ENCODE results near the gene UBAC2. TPM values are rescaled to one million over a fixed set of nuclear protein-coding genes. Genes with fewer than 3 reads are reported as not detected.

Gene UBAC2
- total and polyA plus RNA-seq, 4 donors, result 49.9 to 77.1 (median 53.7) TPM

GRCh38 chr13:99182439-99182838 is 18.2 kb upstream of the UBAC2 start:
- H3K27ac ChIP-seq (ENCODE audit: low read depth in 1 of 2, low read length in 1 of 2), result no peak overlapping the region
- no peak overlapping the region for H3K9ac ChIP-seq (ENCODE audit: insufficient read depth in 1 of 2, low read length in 2 of 2)
- peaks cover 0 to 3% (median 0%) of the 10 kb centered on the region in 4 donors for H3K9me3 ChIP-seq (ENCODE audit: control insufficient read depth in 4 of 4, insufficient read depth in 3 of 4, low read length in 3 of 4)
- H3K4me1 ChIP-seq (ENCODE audit: control insufficient read depth in 5 of 5, insufficient read depth in 5 of 5, low read length in 5 of 5), result no peaks in the 10 kb centered on the region
- H3K27me3 ChIP-seq (ENCODE audit: control insufficient read depth in 3 of 3, insufficient read depth in 3 of 3, low read length in 2 of 3), result no peaks in the 10 kb centered on the region
- H3K36me3 ChIP-seq (ENCODE audit: control insufficient read depth in 4 of 4, insufficient read depth in 4 of 4, low read length in 4 of 4), result no peaks in the 10 kb centered on the region
- no peak for TF ChIP-seq CTCF (IDR thresholded peaks at IDR 0.05; ENCODE audit: control extremely low read depth, extremely low read depth)
- DNase-seq (no peak), ATAC-seq (ENCODE audit: insufficient read depth, low FRiP score) (no peak)
- H3K4me3 ChIP-seq, result no peak overlapping the region
- WGBS, 2 donors, result 98 to 100% methylated on average over 1 of the region's 1 CpG

- WGBS, 2 donors, result 79 to 86% methylated on average over 8 of the region's 8 CpGs
- H3K4me3 ChIP-seq, result no peak overlapping the region
- ATAC-seq (ENCODE audit: insufficient read depth, low FRiP score) (no peak), DNase-seq (no peak)
- H3K27ac ChIP-seq (ENCODE audit: low read depth in 1 of 2, low read length in 1 of 2), result no peak overlapping the region
- H3K36me3 ChIP-seq (ENCODE audit: control insufficient read depth in 4 of 4, insufficient read depth in 4 of 4, low read length in 4 of 4), result no peaks in the 10 kb centered on the region
- no peak overlapping the region for H3K9ac ChIP-seq (ENCODE audit: insufficient read depth in 1 of 2, low read length in 2 of 2)
- H3K9me3 ChIP-seq (ENCODE audit: control insufficient read depth in 4 of 4, insufficient read depth in 3 of 4, low read length in 3 of 4), result peaks cover 0 to 3% (median 0%) of the 10 kb centered on the region in 4 donors
- no peaks in the 10 kb centered on the region for H3K4me1 ChIP-seq (ENCODE audit: control insufficient read depth in 5 of 5, insufficient read depth in 5 of 5, low read length in 5 of 5)
- H3K27me3 ChIP-seq (ENCODE audit: control insufficient read depth in 3 of 3, insufficient read depth in 3 of 3, low read length in 2 of 3), result no peaks in the 10 kb centered on the region
- TF ChIP-seq CTCF (IDR thresholded peaks at IDR 0.05; ENCODE audit: control extremely low read depth, extremely low read depth), result no peak
Observed at GRCh38 chr13:99185606-99186005, 15.0 kb upstream of the UBAC2 start.

- Histone ChIP-seq H3K27ac (ENCODE audit: low read depth in 1 of 2, low read length in 1 of 2) (no peak overlapping the region), H3K36me3 (ENCODE audit: control insufficient read depth in 4 of 4, insufficient read depth in 4 of 4, low read length in 4 of 4) (no peaks in the 10 kb centered on the region), H3K4me1 (ENCODE audit: control insufficient read depth in 5 of 5, insufficient read depth in 5 of 5, low read length in 5 of 5) (peaks cover 0 to 2% (median 0%) of the 10 kb centered on the region in 5 donors), H3K9me3 (ENCODE audit: control insufficient read depth in 4 of 4, insufficient read depth in 3 of 4, low read length in 3 of 4) (no peaks in the 10 kb centered on the region), H3K27me3 (ENCODE audit: control insufficient read depth in 3 of 3, insufficient read depth in 3 of 3, low read length in 2 of 3) (no peaks in the 10 kb centered on the region), H3K4me3 (no peak overlapping the region), H3K9ac (ENCODE audit: insufficient read depth in 1 of 2, low read length in 2 of 2) (no peak overlapping the region)
- no peak for ATAC-seq (ENCODE audit: insufficient read depth, low FRiP score)
- TF ChIP-seq CTCF (IDR thresholded peaks at IDR 0.05; ENCODE audit: control extremely low read depth, extremely low read depth), result no peak
- 95% methylated on average over 12 of the region's 12 CpGs for WGBS, 2 donors
- no peak for DNase-seq
Observed at GRCh38 chr13:99190147-99190985, 10.3 kb upstream of the UBAC2 start.
